ENCODE data around the gene STARD13. TPM values are rescaled to one million over a fixed set of nuclear protein-coding genes. Genes with fewer than 3 reads are reported as not detected.

STARD13 gene
- total RNA-seq, 1 experiment from 2014 or later: 2.1 TPM

- H3K79me1 ChIP-seq (ENCODE audit: insufficient read depth, low read depth, low read length, poor library complexity, severe bottlenecking): no peaks in the 10 kb centered on the region
- H4K5ac ChIP-seq (ENCODE audit: insufficient read length, low read depth, low read length): no peak overlapping the region
- H2BK5ac ChIP-seq (ENCODE audit: insufficient read length, low read length): no peak overlapping the region
- no peak overlapping the region for H3K56ac ChIP-seq (ENCODE audit: insufficient read length, low read depth, low read length)
- H3T11ph ChIP-seq (ENCODE audit: low read length): no peak overlapping the region
- H2BK15ac ChIP-seq (ENCODE audit: low read depth, low read length): no peak overlapping the region
- H3K9ac ChIP-seq (ENCODE audit: extremely low read depth, insufficient read length, low read length): no peak overlapping the region
- H3K23ac ChIP-seq (ENCODE audit: insufficient read length, low read depth, low read length): no peak overlapping the region
- no peaks in the 10 kb centered on the region for H3K79me2 ChIP-seq (ENCODE audit: insufficient read depth, low read length)
- no peak overlapping the region for H3K27ac ChIP-seq (ENCODE audit: insufficient read length, low read depth, low read length)
- H3K23me2 ChIP-seq (ENCODE audit: insufficient read length, low read depth, low read length, poor library complexity, severe bottlenecking): no peaks in the 10 kb centered on the region
- H2BK120ac ChIP-seq (ENCODE audit: low read depth, low read length, poor library complexity, severe bottlenecking): no peak overlapping the region
- Mint-ChIP-seq H3K9me3 (no peaks in the 10 kb centered on the region; a peak in 1 of 5 replicates), H3K4me1 (peaks cover 22 to 24% of the 10 kb centered on the region in 2 experiments), H3K36me3 (ENCODE audit: insufficient read depth in 1 of 3, low read depth in 3 of 3) (no peaks in the 10 kb centered on the region; a peak in 1 of 7 replicates), H3K4me3 (no peak overlapping the region), H3K27ac (no peak overlapping the region), H3K27me3 (ENCODE audit: low read depth) (no peaks in the 10 kb centered on the region)
- no peak overlapping the region for H2AFZ ChIP-seq (ENCODE audit: low read length)
- no peak overlapping the region for H3K18ac ChIP-seq (ENCODE audit: insufficient read length, low read depth, low read length)
- no peak overlapping the region for H2AK5ac ChIP-seq (ENCODE audit: insufficient read length, low read length)
- H3K9me3 ChIP-seq (ENCODE audit: control insufficient read depth, low read depth, low read length): no peaks in the 10 kb centered on the region
- no peak overlapping the region for H2BK20ac ChIP-seq (ENCODE audit: low read depth, low read length, poor library complexity, severe bottlenecking)
- no peak overlapping the region for H4K8ac ChIP-seq (replicated peaks; ENCODE audit: insufficient read length, low read depth, low read length)
- H4K20me1 ChIP-seq (ENCODE audit: control insufficient read depth, insufficient read depth, insufficient read length): no peaks in the 10 kb centered on the region
- TF ChIP-seq, protein P1, sequence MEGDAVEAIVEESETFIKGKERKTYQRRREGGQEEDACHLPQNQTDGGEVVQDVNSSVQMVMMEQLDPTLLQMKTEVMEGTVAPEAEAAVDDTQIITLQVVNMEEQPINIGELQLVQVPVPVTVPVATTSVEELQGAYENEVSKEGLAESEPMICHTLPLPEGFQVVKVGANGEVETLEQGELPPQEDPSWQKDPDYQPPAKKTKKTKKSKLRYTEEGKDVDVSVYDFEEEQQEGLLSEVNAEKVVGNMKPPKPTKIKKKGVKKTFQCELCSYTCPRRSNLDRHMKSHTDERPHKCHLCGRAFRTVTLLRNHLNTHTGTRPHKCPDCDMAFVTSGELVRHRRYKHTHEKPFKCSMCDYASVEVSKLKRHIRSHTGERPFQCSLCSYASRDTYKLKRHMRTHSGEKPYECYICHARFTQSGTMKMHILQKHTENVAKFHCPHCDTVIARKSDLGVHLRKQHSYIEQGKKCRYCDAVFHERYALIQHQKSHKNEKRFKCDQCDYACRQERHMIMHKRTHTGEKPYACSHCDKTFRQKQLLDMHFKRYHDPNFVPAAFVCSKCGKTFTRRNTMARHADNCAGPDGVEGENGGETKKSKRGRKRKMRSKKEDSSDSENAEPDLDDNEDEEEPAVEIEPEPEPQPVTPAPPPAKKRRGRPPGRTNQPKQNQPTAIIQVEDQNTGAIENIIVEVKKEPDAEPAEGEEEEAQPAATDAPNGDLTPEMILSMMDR (conservative IDR thresholded peaks at IDR 0.05): no peak
- no peak overlapping the region for H3K4me2 ChIP-seq (ENCODE audit: insufficient read depth, insufficient read length, low read length)
- WGBS (ENCODE audit: extremely low coverage, insufficient read length, low lambda C conversion rate): no CpG with 5 or more reads among the region's 3 CpGs
- DNase-seq: no peak
- no peak overlapping the region for H3K14ac ChIP-seq (ENCODE audit: insufficient read depth, low read length)
- no peaks in the 10 kb centered on the region; the same call in 1 of the 2 replicates for H3K4me1 ChIP-seq (ENCODE audit: insufficient read depth, low read length)
- no peaks in the 10 kb centered on the region for H3K27me3 ChIP-seq (ENCODE audit: insufficient read depth, low read length)
- no peak overlapping the region for H3K4ac ChIP-seq (ENCODE audit: low read depth, low read length)
- no peak overlapping the region for H4K91ac ChIP-seq (ENCODE audit: insufficient read length, low read depth, low read length)
- H2BK12ac ChIP-seq (ENCODE audit: insufficient read length, low read depth, low read length): no peak overlapping the region
These were observed 212.2 kb downstream of the STARD13 start for GRCh38 chr13:33073338-33073737.

Measured in H9 (cell line).